Activated B cell treated with CpG ODN at 0.5 μM for 24 hours (primary cell): ENCODE results near the gene NSUN7. TPM values are rescaled to one million over a fixed set of nuclear protein-coding genes. Genes with fewer than 3 reads are reported as not detected.
"Not testable (repeated sequence)": the region's sequence is repeated elsewhere in the genome, so short reads cannot be mapped to it uniquely, and the experiment has no call there.

Experiments used
- ATAC-seq: fragments of 200-7000 bp; cut with Tn5 transposase; one replicate; pipeline ENCODE4 v1.10.0; 2021; ENCODE audit warnings: low read depth, mild to moderate bottlenecking, moderate library complexity
- CTCF ChIA-PET: fragments of 350-600 bp; sonication (Branson Sonifier 250); formaldehyde crosslinking; loops from one replicate; lab custom pipeline; 2021; ENCODE audit warnings: antibody characterized with exemption; lab: Charles Lee
- POLR2A ChIA-PET: fragments of 350-600 bp; sonication (Branson Sonifier 250); formaldehyde crosslinking; loops from one replicate; lab custom pipeline; 2021; ENCODE audit warnings: antibody characterized with exemption; lab: Charles Lee
- DNase-seq: peaks from one replicate; pipeline ENCODE4 v3.0.0; 2022
- H3K27ac Mint-ChIP-seq: one replicate; pipeline ENCODE4 v1.8.0; 2020; ENCODE audit warnings: mixed read lengths
- H3K27me3 Mint-ChIP-seq: one replicate; pipeline ENCODE4 v1.8.0; 2021; ENCODE audit warnings: mixed read lengths
- H3K36me3 Mint-ChIP-seq: one replicate; pipeline ENCODE4 v1.8.0; 2021; ENCODE audit warnings: low read depth, mixed read lengths
- H3K4me1 Mint-ChIP-seq: one replicate; pipeline ENCODE4 v1.8.0; 2021; ENCODE audit warnings: mixed read lengths
- H3K4me3 Mint-ChIP-seq: one replicate; pipeline ENCODE4 v1.8.0; 2020; ENCODE audit warnings: mild to moderate bottlenecking, mixed read lengths
- H3K9me3 Mint-ChIP-seq: one replicate; pipeline ENCODE4 v1.8.0; 2020; ENCODE audit warnings: mixed read lengths
- intact Hi-C: fragments of 100-400 bp; cut with micrococcal nuclease; formaldehyde crosslinking; loops from one replicate; pipeline ENCODE4 v1.15.1; 2024
- total RNA-seq: library from RNA; stranded (reverse); gene quantifications from 2 replicates; pipeline ENCODE4 v1.2.3, GENCODE V29; 2022
- TF ChIP-seq, protein P1 (sequence below): fragments of 200-600 bp; IDR thresholded peaks from one replicate; pipeline ENCODE4 v1.8.0; 2022; ENCODE audit warnings: antibody characterized with exemption, mild to moderate bottlenecking

Gene NSUN7
- total RNA-seq = 1.4 and 1.6 TPM in 2 replicates

- H3K27me3 Mint-ChIP-seq = peaks cover 21% of the 10 kb centered on the region
- peaks cover 9% of the 10 kb centered on the region for H3K4me1 Mint-ChIP-seq
- H3K4me3 Mint-ChIP-seq = peak within 1 kb of the TSS; percentile 77
- H3K9me3 Mint-ChIP-seq = peaks cover 2% of the 10 kb centered on the region
- ATAC-seq (peak; percentile 77), DNase-seq (peak; percentile 49)
- intact Hi-C loops = loop anchor here (5.0 kb wide), 1 partner anchor 42 kb away; no protein-coding TSS in a partner anchor
- TF ChIP-seq, protein P1, sequence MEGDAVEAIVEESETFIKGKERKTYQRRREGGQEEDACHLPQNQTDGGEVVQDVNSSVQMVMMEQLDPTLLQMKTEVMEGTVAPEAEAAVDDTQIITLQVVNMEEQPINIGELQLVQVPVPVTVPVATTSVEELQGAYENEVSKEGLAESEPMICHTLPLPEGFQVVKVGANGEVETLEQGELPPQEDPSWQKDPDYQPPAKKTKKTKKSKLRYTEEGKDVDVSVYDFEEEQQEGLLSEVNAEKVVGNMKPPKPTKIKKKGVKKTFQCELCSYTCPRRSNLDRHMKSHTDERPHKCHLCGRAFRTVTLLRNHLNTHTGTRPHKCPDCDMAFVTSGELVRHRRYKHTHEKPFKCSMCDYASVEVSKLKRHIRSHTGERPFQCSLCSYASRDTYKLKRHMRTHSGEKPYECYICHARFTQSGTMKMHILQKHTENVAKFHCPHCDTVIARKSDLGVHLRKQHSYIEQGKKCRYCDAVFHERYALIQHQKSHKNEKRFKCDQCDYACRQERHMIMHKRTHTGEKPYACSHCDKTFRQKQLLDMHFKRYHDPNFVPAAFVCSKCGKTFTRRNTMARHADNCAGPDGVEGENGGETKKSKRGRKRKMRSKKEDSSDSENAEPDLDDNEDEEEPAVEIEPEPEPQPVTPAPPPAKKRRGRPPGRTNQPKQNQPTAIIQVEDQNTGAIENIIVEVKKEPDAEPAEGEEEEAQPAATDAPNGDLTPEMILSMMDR = no peak
- H3K36me3 Mint-ChIP-seq = no peaks in the 10 kb centered on the region
- no peak within 1 kb of the TSS for H3K27ac Mint-ChIP-seq
- POLR2A ChIA-PET = no interaction called here
- CTCF ChIA-PET = no interaction called here
These were observed at the start of gene NSUN7 for GRCh38 chr4:40749717-40750460. Gene NSUN7 (plus strand): TSS chr4:40749955. CDS start chr4:40750694, 739 bp downstream.

DNA sequence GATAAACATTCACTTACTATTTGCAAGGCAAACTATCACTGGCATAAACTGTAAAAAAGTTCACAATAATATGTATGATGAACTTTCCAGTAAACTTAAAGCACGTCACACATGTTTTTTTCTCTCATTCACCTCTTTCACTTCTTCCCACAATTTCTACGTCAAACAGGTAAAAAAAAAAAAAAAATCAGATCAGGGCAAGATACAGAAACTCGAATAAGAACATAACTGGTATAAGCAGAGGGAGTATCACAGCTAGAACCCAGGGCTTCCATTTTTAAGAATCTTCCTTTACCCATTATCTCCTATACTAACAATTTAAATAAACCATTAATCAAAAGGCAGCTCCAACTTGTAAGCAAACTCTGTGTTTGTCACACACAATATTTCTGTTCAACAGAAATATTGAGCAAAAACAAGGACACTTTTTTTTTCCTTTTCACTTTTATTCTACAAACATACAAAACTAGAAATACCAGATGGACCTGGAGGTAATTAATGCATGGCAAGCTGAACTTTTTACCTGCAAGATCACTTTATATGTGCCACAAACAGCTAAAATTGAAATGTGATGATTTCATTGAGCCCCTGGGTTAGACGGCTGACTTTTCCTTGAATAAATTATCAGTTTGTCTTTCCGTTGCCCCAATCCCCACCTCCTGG lies 47.5 kb upstream of the NSUN7 start:
- TF ChIP-seq, protein P1 = no peak
- ATAC-seq (no peak), DNase-seq (no peak)
- Mint-ChIP-seq H3K27ac (no peak overlapping the region), H3K4me3 (no peak overlapping the region), H3K4me1 (no peaks in the 10 kb centered on the region), H3K36me3 (no peaks in the 10 kb centered on the region), H3K9me3 (no peaks in the 10 kb centered on the region), H3K27me3 (no peaks in the 10 kb centered on the region)
- CTCF ChIA-PET = no interaction called here
- POLR2A ChIA-PET = no interaction called here
- intact Hi-C loops = no loop called here

DNA sequence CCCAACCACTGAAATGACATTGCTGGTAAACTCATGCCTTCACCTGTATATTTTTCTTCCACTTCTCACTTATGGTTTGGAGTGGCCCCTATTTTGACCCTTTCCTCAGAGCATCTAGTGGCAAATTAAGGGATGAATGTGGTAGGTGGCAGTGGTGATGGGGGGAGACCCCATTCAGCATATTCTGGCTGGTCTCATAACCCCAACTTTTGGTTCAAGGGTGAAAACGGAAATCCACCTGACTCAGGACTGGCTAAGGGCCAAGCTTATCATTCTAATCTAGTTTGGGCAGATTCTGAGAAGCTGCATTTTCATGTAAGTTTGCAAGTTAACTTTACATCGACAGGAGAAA lies 47.0 kb upstream of the NSUN7 start:
- H3K27me3 Mint-ChIP-seq = no peaks in the 10 kb centered on the region
- no peaks in the 10 kb centered on the region for H3K9me3 Mint-ChIP-seq
- no peak overlapping the region for H3K27ac Mint-ChIP-seq
- H3K4me1 Mint-ChIP-seq = no peaks in the 10 kb centered on the region
- TF ChIP-seq, protein P1 = no peak
- POLR2A ChIA-PET = no interaction called here
- no peak for DNase-seq
- no peak overlapping the region for H3K4me3 Mint-ChIP-seq
- CTCF ChIA-PET = no interaction called here
- H3K36me3 Mint-ChIP-seq = no peaks in the 10 kb centered on the region
- intact Hi-C loops = no loop called here
- no peak for ATAC-seq

DNA sequence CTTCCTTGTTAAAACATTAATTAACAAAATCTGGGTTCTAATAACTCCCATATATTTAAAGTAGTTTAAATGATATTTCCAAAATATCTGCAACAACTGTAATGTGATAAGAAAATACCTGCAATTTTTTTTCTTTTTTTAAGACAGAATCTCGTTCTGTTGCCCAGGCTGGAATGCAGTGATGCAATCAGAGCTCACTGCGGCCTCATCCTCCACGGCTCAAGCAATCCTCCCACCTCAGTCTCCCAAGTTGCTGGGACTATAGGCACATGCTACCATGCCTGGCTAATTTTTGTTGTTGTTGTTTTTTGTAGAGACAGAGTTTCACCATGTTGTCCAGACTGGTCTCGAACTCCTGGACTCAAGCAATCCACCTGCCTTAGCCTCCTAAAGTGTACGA lies 45.7 kb upstream of the NSUN7 start:
- ChIA-PET CTCF (no interaction called here), POLR2A (no interaction called here)
- TF ChIP-seq, protein P1 = no peak
- intact Hi-C loops = no loop called here
- Mint-ChIP-seq H3K36me3 (no peaks in the 10 kb centered on the region), H3K9me3 (no peaks in the 10 kb centered on the region), H3K27me3 (no peaks in the 10 kb centered on the region), H3K4me1 (no peaks in the 10 kb centered on the region), H3K4me3 (no peak overlapping the region), H3K27ac (no peak overlapping the region)
- DNase-seq (no peak), ATAC-seq (no peak)

DNA sequence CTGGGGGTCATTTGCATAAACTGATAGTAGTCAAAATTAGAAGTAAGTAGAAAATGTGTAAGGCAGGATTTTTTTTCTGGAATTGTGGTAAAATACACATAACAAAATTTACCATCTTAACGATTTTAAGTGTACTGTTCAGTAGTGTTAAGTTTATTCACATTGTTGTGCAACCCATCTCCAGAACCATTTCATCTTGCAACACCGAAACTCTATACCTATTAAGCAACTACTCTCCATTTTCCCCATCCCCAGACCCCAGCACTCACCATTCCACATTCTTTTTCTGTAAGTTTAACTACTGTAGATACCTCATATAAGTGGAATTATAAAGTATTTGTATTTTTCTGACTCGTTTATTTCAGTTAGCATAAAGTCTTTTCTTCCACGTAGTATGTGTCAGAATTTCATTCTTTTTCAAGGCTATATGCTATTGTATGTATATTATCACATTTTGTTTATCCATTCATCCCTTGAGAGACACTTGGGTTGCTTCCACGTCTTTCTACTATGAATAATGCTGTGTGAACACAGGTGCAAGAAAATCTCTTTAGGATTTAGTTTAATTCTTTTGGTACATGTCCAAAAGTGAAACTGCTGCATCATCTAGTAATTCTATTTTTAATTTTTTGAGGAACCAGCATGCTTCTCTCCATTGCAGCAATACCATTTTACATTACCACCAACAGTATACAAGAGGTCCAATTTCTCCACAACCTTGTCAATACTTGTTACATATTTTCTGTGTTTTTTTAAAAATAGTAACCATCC lies 39.1 kb upstream of the NSUN7 start:
- no peak overlapping the region for H3K27ac Mint-ChIP-seq
- TF ChIP-seq, protein P1 = no peak
- CTCF ChIA-PET = no interaction called here
- H3K4me1 Mint-ChIP-seq = no peaks in the 10 kb centered on the region
- H3K27me3 Mint-ChIP-seq = peaks cover 6% of the 10 kb centered on the region
- DNase-seq (no peak), ATAC-seq (no peak)
- H3K36me3 Mint-ChIP-seq = no peaks in the 10 kb centered on the region
- no peak overlapping the region for H3K4me3 Mint-ChIP-seq
- POLR2A ChIA-PET = no interaction called here
- no peaks in the 10 kb centered on the region for H3K9me3 Mint-ChIP-seq
- intact Hi-C loops = no loop called here

DNA sequence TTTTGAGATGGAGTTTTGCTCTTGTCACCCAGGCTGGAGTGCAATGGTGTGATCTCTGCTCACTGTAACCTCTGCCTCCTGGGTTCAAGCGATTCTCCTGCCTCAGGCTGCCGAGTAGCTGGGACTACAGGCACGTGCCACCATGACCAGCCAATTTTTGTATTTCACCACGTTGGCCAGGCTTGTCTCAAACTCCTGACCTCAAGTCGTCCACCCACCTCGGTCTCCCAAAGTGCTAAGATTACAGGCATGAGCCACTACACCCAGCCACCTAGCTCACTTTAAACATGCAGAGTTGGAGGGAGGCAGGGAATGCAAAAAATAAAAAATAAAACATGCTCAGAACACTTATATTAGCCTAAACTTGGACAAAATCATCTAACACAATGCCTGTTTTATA lies 36.8 kb upstream of the NSUN7 start:
- H3K9me3 Mint-ChIP-seq, DNase-seq, H3K27ac Mint-ChIP-seq, H3K4me3 Mint-ChIP-seq, CTCF ChIA-PET, H3K4me1 Mint-ChIP-seq, H3K27me3 Mint-ChIP-seq, POLR2A ChIA-PET, H3K36me3 Mint-ChIP-seq, intact Hi-C loops, ATAC-seq: not testable (repeated sequence)
